Ascending aorta (tissue), 2 donors: ENCODE data around the gene WTAP. TPM values are rescaled to one million over a fixed set of nuclear protein-coding genes. Genes with fewer than 3 reads are reported as not detected.
"Not testable (repeated sequence)": the region's sequence is repeated elsewhere in the genome, so short reads cannot be mapped to it uniquely, and the experiment has no call there.

Source experiments
- DNase-seq, 2 donors: peaks; one replicate each; pipeline ENCODE4 v3.0.0-alpha.2; 2019; ENCODE audit warnings: low spot score in 2 of 2
- H3K27ac ChIP-seq, 2 donors: fragments of 200-600 bp; sonication (generic); one replicate each; pipeline ENCODE4 v1.5.1; 2016 to 2017; ENCODE audit warnings: mild to moderate bottlenecking in 1 of 2
- H3K27me3 ChIP-seq: fragments of 200-600 bp; sonication (generic); one replicate; pipeline ENCODE4 v1.5.1; 2017
- H3K36me3 ChIP-seq, 2 donors: fragments of 200-600 bp; sonication (generic); one replicate each; pipeline ENCODE4 v1.5.1; 2016
- H3K4me1 ChIP-seq, 2 donors: fragments of 200-600 bp; sonication (generic); one replicate each; pipeline ENCODE4 v1.5.1; 2016 to 2017; ENCODE audit warnings: mild to moderate bottlenecking in 1 of 2
- H3K4me3 ChIP-seq, 2 donors: fragments of 200-600 bp; sonication (generic); one replicate each; pipeline ENCODE4 v1.5.1; 2016 to 2017; ENCODE audit warnings: mild to moderate bottlenecking in 1 of 2
- H3K9me3 ChIP-seq, 2 donors: fragments of 200-600 bp; sonication (generic); one replicate each; pipeline ENCODE4 v1.5.1; 2016
- CTCF ChIP-seq, 3 experiments: fragments of 200-600 bp in 2 of 3; fragments of 450-650 bp in 1 of 3; sonication (generic) in 2 of 3; IDR thresholded peaks; one replicate each; pipeline ENCODE4 v1.5.1; 2016 to 2019; ENCODE audit warnings: antibody characterized with exemption in 3 of 3, mild to moderate bottlenecking in 1 of 3, moderate library complexity in 1 of 3
- intact Hi-C: fragments of 100-400 bp; cut with DNase I; formaldehyde crosslinking; loops from one replicate; pipeline ENCODE4 v1.15.1; 2023
- total RNA-seq: library from RNA; depleted of rRNA; stranded (reverse); fragments of >200 nt; gene quantifications from one replicate; pipeline ENCODE4 v1.1.0, GENCODE V29; 2016

The WTAP gene
- total RNA-seq, 1 donor from 2014 or later = 44.6 TPM

DNA sequence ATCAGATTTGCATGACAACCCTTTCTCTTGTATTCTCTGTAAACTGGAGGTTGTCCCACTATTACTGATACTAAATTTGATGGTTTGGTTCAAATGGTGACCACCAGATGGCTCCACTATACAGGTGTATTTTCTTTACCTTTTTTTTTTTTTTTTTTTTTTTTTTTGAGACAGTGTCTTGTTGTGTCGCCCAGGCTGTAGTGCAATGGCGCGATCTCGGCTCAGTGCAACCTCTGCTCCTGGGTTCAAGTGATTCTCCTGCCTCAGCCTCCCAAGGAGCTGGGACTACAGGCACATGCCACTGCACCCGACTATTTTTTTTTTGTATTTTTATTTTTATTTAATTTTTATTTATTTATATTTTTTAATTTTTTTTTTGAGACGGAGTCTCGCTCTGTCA lies 6.6 kb upstream of the WTAP start:
- no peak overlapping the region for H3K27ac ChIP-seq
- DNase-seq = no peak
- H3K9me3 ChIP-seq = no peaks in the 10 kb centered on the region
- intact Hi-C loops = loop anchor here (10.0 kb wide), 1 partner anchor 1076 kb away; the partner anchor contains the start of gene DYNLT1
- no peaks in the 10 kb centered on the region for H3K36me3 ChIP-seq
- peak in 2 of 3 experiments; percentile 12 to 22 for TF ChIP-seq CTCF (IDR thresholded peaks at IDR 0.05)
- peaks cover 6 to 16% of the 10 kb centered on the region in 2 donors for H3K4me1 ChIP-seq
- H3K27me3 ChIP-seq = no peaks in the 10 kb centered on the region
- no peak overlapping the region for H3K4me3 ChIP-seq

- not testable (repeated sequence) for DNase-seq, H3K36me3 ChIP-seq
- peaks cover 0 to 13% of the 10 kb centered on the region in 2 donors for H3K4me1 ChIP-seq
Observed at GRCh38 chr6:159721981-159722380, 5.3 kb upstream of the WTAP start.

GRCh38 chr6:159722655-159723054 lies 4.7 kb upstream of the WTAP start:
- no peak overlapping the region for H3K4me3 ChIP-seq
- DNase-seq = no peak
- H3K9me3 ChIP-seq = no peaks in the 10 kb centered on the region
- no peaks in the 10 kb centered on the region for H3K36me3 ChIP-seq
- no peak overlapping the region for H3K27ac ChIP-seq
- intact Hi-C loops = loop anchor here (10.0 kb wide), 1 partner anchor 1078 kb away; the partner anchor contains the start of gene DYNLT1
- H3K27me3 ChIP-seq = no peaks in the 10 kb centered on the region
- TF ChIP-seq CTCF (IDR thresholded peaks at IDR 0.05) = no peak
- H3K4me1 ChIP-seq = peaks cover 0 to 6% of the 10 kb centered on the region in 2 donors

More at GRCh38 chr6:159721981-159722380, 5.3 kb upstream of the WTAP start:
- not testable (repeated sequence) for H3K27ac ChIP-seq, H3K27me3 ChIP-seq, H3K9me3 ChIP-seq, H3K4me3 ChIP-seq
- intact Hi-C loops = loop anchor here (10.0 kb wide), 1 partner anchor 1077 kb away; the partner anchor contains the start of gene DYNLT1

DNA sequence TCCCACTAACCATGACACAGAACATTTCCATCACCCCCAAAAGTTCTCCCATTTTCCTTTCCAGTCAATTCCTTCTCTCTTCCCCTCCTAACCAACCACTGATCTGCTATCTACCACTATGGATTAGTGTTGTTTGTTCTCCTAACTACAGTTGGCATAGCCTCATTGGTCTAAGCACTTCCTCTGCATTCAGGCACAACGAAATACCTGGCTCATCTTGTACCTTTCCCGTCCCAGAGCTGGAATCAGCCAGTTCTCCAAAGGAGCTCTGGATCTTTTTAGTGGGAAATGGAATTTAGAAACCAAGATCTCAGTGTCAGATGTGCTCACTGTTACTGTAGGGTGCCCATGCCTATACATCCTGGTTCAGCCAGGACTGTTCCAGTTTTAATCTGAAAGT lies 4.0 kb upstream of the WTAP start:
- intact Hi-C loops = loop anchor here (10.0 kb wide), 1 partner anchor 1078 kb away; the partner anchor contains the start of gene DYNLT1
- no peak for TF ChIP-seq CTCF (IDR thresholded peaks at IDR 0.05)
- Histone ChIP-seq H3K9me3 (no peaks in the 10 kb centered on the region), H3K4me3 (no peak overlapping the region), H3K27ac (no peak overlapping the region), H3K4me1 (peaks cover 0 to 6% of the 10 kb centered on the region in 2 donors), H3K36me3 (no peaks in the 10 kb centered on the region), H3K27me3 (no peaks in the 10 kb centered on the region)
- DNase-seq = no peak

GRCh38 chr6:159724778-159725177 lies 2.5 kb upstream of the WTAP start:
- no peak overlapping the region for H3K27ac ChIP-seq
- H3K27me3 ChIP-seq = no peaks in the 10 kb centered on the region
- DNase-seq = no peak
- H3K4me1 ChIP-seq = peaks cover 0 to 9% of the 10 kb centered on the region in 2 donors
- no peaks in the 10 kb centered on the region for H3K36me3 ChIP-seq
- TF ChIP-seq CTCF (IDR thresholded peaks at IDR 0.05) = no peak
- intact Hi-C loops = loop anchor here (10.0 kb wide), 1 partner anchor 1080 kb away; the partner anchor contains the start of gene DYNLT1
- no peak overlapping the region for H3K4me3 ChIP-seq
- H3K9me3 ChIP-seq = no peaks in the 10 kb centered on the region

- not testable (repeated sequence) for DNase-seq, H3K27me3 ChIP-seq, H3K27ac ChIP-seq, H3K4me3 ChIP-seq, H3K36me3 ChIP-seq, H3K9me3 ChIP-seq
- intact Hi-C loops = loop anchor here (10.0 kb wide), 1 partner anchor 1080 kb away; the partner anchor contains the start of gene DYNLT1
- peaks cover 0 to 13% of the 10 kb centered on the region in 2 donors for H3K4me1 ChIP-seq
Observed at GRCh38 chr6:159725208-159725607, 2.1 kb upstream of the WTAP start.
